C1 segment of cervical spinal cord (tissue), 14 donors: ENCODE results near the gene FDXR.
A peak's percentile ranks its signal among the peaks of the same experiment; 100 is the strongest.

Experiments used
- DNase-seq, 14 donors: peaks; one replicate each; lab custom pipeline; 2025; lab: John Stamatoyannopoulos, UW

Gene FDXR

DNA sequence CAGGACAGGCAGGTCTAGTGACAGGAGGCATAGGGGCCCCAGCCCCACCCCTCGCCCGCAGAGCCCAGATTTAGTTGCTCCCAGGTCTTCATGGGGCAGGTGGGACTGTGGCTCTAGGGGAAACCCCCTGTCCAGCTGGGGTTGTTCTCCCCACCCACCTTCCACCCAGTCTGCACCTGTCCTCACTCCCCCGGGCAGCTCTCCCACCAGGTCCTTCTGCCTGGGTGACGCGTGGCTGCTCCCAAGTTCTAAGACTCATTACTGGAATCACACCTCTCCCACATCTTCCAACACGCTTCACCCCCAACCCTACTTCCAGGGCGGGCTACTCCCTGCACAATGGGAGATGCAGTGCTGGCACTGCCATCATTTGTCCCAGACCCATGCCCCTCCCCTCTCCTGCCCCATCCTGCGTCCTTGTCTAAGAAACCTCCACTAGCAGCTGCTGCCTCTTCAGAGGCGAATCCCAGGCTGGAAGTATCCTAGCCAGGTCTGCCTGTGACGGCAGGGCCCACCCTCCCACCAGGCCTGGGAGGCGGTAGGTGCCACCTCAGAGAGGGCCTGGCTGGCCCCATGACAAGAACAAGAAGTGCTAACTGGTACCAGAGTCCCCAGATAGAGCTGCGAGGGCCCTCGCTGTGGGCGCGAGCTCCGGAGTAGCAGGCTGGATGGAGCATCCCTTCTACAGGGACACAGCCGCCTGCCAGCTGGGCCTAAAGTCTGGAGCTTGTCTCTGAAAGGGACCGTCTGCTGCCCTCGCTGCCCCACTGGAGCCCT lies 35.9 kb downstream of the FDXR start:
- DNase-seq = peak in 1 of 14 donors; percentile 50

GRCh38 chr17:74836191-74836590 lies 36.6 kb downstream of the FDXR start:
- no peak for DNase-seq

DNA sequence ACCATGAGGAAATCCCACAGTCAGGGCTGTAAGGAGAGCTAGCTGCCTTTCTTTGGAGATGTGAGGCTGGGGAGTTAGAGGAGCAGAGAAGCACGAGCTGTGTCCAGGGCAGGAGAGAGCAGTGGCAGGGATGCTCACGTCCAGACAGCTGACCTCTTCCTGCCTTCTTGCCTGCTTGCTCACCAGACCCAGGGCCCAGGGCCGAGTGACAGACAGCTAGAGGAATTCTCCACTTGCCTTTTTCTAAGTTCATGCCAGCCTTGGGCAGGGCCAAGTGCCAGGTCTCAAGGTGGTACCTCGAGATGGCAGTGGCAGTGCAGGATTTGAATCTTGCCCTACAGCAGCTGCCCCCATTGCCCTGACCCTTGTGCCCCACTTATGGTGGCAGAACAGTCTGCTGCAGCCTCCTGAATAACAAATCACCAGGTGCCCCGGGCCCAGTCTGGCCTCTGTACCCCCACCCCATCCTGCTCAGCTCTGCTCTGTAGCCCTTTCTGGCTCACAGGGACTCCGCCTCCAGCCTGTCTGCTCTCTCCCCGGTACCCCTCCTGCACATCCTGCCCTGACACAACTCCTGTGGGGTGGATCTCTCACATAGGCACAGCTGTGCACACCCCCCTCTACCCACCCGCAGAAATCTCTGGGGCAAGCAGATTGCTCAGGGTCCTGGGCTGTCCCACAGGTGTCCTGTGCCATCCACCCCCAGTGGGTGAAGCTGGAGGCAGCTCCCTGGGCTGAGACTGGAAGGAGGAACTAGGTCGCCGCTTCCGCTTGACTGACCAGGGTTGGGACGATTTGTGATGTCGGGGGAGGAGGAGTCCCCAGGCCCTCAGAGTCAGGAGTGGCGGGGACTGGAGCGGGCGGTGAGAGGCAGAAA lies 39.1 kb downstream of the FDXR start:
- DNase-seq = peak in 12 of 14 donors; percentile 10 to 91 (median 60)

- no peak for DNase-seq
Observed at GRCh38 chr17:74832421-74832820, 40.4 kb downstream of the FDXR start.

DNA sequence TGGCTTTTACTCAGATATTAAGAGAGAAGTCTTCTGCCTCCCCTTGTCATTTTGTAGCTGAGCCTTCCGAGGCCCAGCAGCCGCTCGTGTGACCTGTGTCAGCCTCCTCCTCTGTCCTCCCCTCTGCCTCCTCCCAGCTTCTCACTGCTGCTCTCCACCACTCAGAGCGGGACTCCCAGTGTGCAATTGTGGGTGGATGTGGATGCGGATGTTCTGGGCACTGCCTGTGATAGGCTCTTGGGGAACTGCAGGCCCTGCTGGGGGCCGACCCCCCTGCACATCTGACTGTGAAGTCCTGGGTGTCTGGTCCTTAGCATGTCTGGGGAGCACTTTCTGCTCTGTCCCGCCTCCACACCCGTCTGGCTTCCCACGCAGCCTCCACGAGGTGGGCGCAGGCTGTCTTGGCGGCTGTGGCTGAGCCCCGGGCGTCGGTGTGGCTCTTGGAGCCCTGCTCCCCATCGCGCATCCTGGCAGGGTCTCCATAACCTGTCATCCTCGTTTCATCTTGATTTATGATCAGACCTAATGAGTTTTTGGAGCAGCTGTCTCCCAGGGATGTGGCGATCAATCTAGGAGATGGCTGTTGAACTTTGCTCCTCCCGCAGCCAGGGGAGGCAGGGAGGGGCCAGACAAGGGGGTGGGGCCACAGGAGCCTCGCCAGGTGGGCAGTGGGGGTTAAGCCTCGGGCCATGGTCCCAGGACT lies 41.2 kb downstream of the FDXR start:
- DNase-seq = no peak

DNA sequence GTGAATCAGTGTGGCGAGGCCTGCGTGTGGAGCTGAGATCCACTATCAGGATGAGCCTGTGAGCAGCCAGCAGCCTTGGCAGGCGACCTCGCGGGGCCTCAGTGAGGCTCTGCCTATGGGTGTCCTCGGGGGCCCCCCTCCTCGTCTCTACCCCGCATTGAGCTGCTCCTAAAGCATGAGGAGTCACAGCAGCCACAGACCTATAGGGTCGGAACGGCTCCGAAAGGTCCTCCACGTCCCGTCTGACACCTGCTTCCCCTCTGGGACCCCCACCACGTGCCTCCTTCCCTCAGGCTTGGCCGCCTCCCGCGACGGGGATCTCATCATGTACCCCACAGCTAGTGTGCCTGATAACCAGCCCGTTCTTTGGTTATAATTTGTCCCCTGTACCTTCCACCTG lies 41.9 kb downstream of the FDXR start:
- DNase-seq = no peak

DNA sequence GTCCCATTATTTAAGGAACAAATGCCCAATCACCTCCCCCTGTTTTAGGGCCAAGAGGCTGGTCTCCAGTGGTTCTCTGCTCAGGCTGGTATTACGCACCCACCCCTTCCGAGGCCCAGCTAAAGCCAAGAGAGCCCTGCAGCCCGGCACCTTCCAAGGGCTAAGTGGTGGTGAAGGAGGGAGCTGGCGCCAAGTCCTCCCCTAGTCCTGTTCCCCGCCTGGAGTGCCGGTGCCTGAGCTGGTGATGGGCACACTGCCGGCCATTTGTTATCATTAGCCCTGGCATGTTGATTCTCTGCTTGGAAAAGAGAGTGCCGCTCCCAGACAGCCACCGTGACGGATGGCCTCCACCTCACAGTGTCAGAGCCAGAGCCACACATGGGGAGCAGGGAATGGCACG lies 45.0 kb downstream of the FDXR start:
- peak in 4 of 14 donors; percentile 14 to 62 (median 18) for DNase-seq

DNA sequence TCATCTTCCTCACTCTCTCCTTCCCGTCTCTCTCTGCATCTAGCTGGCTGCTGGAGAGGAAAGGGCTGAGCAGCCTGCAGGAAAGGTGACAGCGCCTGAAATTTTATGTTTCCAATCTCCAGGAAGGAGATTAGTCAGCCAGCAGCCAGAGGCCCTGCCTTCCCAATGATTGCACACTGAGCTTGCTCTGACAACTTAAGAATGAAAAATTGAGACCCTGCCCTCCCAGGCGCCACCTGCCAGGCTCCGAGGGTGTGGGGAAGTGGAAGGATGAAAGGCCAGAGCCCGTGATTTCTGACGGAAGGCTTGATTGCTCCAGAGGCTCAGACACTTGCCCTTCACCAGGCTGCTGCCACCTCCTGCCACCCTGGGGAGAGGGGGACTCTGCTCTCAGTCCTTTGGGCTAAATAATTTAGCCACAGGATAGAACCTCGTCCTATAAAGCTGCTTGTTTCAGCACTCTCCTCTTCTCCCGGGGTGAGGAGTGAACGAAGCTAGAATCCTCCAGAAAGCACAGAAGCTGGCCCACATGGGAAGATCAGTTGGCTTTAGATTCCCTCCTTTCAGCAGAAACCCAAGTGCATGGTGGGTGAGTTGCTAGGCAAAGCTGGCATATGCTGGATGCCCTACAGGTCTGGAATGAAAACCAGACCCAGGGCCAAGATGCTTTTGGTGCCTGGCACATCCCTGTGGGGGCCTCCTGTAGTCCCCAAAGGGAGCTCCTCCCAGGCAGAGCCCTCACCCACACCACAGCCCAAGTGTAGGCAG lies 46.7 kb downstream of the FDXR start:
- peak in 6 of 14 donors; percentile 19 to 70 (median 38) for DNase-seq

DNA sequence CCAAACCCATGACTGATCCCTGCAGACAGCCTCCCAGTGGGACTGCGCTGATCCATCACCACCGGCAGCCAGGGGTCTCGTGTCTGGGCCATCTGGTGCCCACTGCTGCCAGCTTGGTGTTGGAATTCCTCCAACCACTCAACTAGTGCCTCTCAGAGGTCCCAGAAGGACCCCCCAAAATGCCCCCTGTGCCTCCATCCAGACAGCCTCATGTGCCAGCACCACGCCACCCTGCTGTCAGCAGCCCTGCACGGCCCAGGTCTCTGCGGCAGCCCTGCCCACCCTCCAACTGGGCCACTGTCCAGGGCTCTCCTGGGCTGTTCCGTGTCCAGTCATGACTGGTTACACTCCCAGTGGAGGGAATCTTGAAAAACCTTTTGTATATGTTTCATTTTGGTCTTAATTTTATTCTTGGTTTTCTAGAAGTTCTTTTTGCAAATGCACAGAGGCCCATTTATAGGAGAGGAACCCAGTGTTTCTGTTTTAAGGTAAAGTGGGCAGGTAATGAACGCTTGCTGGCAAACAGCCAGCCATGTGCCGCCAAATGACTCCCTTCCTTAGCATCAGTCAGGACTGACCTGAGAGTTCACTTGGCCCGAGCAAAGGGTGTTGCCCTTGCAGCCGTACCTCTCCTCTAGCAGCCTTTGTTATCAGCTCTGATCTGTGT lies 47.7 kb downstream of the FDXR start:
- peak in 1 of 14 donors; percentile 77 for DNase-seq

- DNase-seq = peak in 8 of 14 donors; percentile 25 to 69 (median 66)
Observed at GRCh38 chr17:74822939-74823367, 49.8 kb downstream of the FDXR start.

DNA sequence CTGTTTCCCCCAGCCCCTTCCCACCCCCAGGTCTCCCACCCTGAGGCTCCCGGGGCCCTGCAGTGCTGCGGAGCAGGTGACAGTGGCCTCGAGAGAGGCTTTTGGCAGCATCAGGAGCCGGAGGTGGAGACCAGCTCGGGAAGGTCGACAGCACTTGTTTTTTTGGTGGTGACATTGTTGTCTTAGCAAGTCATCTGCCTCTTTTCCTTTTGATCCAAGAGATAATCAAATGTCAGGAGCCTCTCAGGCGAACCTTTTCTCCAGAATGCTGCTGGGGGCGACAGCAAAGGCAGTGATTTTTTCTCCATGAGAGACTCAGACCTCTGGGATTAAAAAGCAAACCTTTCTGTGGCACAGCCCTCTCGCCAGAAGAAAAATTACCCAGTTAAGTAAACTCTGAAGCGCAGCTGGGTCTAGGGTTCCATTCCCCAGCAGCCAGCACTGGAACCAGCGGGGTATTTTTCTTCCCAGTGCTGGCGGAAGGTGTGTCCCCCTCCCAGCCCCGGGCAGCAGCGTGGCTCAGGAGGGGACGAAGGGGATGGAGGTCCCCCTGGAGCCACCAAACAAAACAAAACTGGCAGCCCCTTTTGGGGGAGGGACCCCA lies 50.4 kb downstream of the FDXR start:
- peak in 8 of 14 donors; percentile 22 to 67 (median 54) for DNase-seq

DNA sequence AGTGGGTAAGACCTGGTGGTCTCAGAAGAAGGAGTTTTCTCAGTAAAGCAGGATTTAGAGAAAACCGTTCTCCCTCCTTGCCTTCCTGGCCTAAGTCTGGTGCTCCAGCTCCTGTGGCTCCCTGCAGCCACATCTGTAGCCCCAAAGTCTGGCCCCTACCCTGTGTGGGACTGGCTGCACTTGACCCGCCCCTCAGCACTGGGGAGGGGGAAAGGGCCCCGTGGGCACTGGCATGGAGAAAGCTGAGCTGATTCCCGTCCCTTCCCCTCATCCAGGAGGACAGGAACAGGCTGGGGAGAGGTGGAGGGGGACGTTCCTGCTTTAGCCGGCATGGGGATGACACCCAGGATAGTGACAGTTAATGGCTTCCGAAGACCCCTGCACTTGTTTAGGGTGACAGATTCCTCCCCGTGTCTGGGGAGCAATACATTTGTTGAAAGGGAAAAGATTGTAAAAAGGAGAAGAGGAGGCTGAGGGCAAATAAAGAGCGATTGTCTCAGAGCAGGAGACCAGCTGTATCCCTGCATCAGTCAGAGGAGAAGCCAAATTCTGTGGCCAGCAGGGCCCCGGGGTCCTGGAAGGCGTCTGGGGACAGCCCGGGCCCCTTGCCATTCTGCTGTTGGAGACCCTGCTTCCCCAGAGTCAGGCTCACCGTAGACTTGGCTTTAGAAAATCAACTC lies 51.0 kb downstream of the FDXR start:
- DNase-seq = peak in 4 of 14 donors; percentile 33 to 56 (median 46)

GRCh38 chr17:74819801-74820436 lies 52.9 kb downstream of the FDXR start:
- DNase-seq = no peak

GRCh38 chr17:74818291-74818938 lies 54.4 kb downstream of the FDXR start:
- no peak for DNase-seq

DNA sequence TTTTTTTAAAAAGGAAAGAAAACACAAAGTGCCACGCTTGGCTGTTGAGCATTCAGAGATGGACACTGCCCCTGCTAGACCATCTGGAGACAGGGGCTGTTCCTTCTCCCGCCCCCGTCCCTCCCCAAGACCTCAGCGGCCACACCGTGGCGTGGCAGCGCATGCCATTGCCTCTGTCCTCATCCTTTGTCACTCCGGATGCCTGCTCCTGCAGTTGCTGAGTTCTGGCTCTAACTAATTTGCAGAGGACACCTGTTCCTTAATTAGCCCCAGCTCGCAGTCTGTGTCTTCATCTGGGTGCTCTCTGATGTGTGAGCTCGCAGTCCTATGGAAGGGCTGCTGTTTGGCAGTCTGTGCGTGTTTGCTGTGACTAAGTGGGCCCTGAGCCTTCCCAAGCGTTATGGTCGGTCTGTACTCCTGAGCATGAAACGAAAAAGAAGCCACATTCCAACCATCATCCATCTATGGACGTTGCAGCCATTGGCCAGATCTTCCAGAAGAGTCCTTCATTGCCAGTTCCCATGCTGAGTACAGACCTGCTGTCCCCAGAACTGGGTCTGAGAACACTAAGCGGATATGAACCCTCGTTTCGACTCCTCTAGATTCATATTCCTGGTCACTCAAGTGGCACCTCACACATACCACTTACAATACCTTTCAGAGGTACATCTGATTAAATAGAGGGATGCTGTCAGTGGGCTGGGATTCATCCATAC lies 55.7 kb downstream of the FDXR start:
- peak in 1 of 14 donors; percentile 72 for DNase-seq

GRCh38 chr17:74815550-74816370 lies 57.0 kb downstream of the FDXR start:
- peak in 1 of 14 donors; percentile 52 for DNase-seq

DNA sequence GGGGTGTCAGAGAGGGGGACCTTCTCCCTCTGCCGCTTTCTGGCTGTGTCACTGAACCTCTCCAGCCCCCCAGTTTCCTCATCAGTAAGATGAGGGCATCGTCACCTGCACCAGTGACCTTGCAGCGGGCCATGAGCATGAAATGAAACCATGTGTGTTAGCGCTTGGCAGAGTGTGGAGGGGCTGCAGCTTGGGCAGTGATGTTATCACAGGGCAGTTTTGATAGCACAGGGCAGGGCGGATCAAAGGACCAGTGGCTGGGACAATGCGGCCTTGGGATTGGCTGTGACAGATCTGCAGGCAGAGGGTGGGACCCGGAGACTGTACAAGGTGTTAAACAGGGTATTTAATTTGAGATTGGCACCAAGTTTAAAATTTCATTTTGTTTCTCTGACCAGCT lies 57.7 kb downstream of the FDXR start:
- DNase-seq = no peak
